Stimulated activated CD4-positive, alpha-beta T cell treated with anti-CD3 and anti-CD28 coated beads, Interleukin-12 subunit alpha, Interleukin-12 subunit beta, amount 100 ng/mL, for 24 hours (primary cell): Measurements from ENCODE around the gene ABCG2.

Experiments used
- DNase-seq, 2 experiments: peaks; one replicate each; pipeline ENCODE4 v3.0.0-alpha.2; 2020; ENCODE audit warnings: low read depth in 2 of 2

Gene ABCG2

GRCh38 chr4:88158489-88159228, at the start of gene ABCG2:
Gene ABCG2, minus strand, starts transcription at chr4:88158639. Its CDS starts 18,644 bp downstream, at chr4:88139995.
- DNase-seq = peak; percentile 11 to 41

GRCh38 chr4:88208156-88208555, 49.7 kb upstream of the ABCG2 start:
- DNase-seq = no peak

- DNase-seq = no peak
Measured at GRCh38 chr4:88207171-88207570, 48.7 kb upstream of the ABCG2 start.

GRCh38 chr4:88204882-88205281, 46.4 kb upstream of the ABCG2 start:
- no peak for DNase-seq

- no peak for DNase-seq
Measured at GRCh38 chr4:88202443-88202842, 44.0 kb upstream of the ABCG2 start.

- DNase-seq = no peak
Measured at GRCh38 chr4:88200186-88200585, 41.7 kb upstream of the ABCG2 start.

GRCh38 chr4:88196523-88197185, 38.2 kb upstream of the ABCG2 start:
- no peak for DNase-seq

GRCh38 chr4:88196013-88196365, 37.5 kb upstream of the ABCG2 start:
- no peak for DNase-seq

- DNase-seq = no peak
Measured at GRCh38 chr4:88195328-88196012, 37.0 kb upstream of the ABCG2 start.

- DNase-seq = no peak
Measured at GRCh38 chr4:88191404-88191803, 33.0 kb upstream of the ABCG2 start.

GRCh38 chr4:88189881-88190585, 31.6 kb upstream of the ABCG2 start:
- no peak for DNase-seq

GRCh38 chr4:88189418-88189738, 30.9 kb upstream of the ABCG2 start:
- DNase-seq = no peak

- no peak for DNase-seq
Measured at GRCh38 chr4:88188738-88189417, 30.4 kb upstream of the ABCG2 start.

- DNase-seq = no peak
Measured at GRCh38 chr4:88187766-88188165, 29.3 kb upstream of the ABCG2 start.

- DNase-seq = no peak
Measured at GRCh38 chr4:88185906-88186305, 27.5 kb upstream of the ABCG2 start.

GRCh38 chr4:88179261-88179660, 20.8 kb upstream of the ABCG2 start:
- DNase-seq = no peak

GRCh38 chr4:88178626-88179231, 20.3 kb upstream of the ABCG2 start:
- DNase-seq = no peak

GRCh38 chr4:88177983-88178625, 19.7 kb upstream of the ABCG2 start:
- DNase-seq = no peak

- DNase-seq = no peak
Measured at GRCh38 chr4:88172987-88173386, 14.5 kb upstream of the ABCG2 start.

GRCh38 chr4:88171206-88171605, 12.8 kb upstream of the ABCG2 start:
- no peak for DNase-seq

- no peak for DNase-seq
Measured at GRCh38 chr4:88169298-88169697, 10.9 kb upstream of the ABCG2 start.
